NCI-H446 (cell line): Measurements from ENCODE around the gene TTC23.

Experiments
- DNase-seq, 2 experiments: peaks; one replicate each; lab custom pipeline; 2025; lab: John Stamatoyannopoulos, UW

The TTC23 gene, protein sequence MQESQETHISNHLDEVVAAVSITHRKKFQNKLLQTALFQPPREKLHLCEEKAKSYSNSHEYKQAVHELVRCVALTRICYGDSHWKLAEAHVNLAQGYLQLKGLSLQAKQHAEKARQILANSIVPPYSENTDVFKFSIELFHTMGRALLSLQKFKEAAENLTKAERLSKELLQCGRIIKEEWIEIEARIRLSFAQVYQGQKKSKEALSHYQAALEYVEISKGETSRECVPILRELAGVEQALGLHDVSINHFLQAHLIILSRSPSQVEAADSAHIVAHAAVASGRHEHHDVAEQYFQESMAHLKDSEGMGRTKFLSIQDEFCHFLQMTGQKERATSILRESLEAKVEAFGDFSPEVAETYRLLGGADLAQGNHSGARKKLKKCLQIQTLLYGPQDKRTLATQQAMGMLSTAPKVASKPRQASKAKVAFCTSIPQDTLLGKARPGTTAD

DNA sequence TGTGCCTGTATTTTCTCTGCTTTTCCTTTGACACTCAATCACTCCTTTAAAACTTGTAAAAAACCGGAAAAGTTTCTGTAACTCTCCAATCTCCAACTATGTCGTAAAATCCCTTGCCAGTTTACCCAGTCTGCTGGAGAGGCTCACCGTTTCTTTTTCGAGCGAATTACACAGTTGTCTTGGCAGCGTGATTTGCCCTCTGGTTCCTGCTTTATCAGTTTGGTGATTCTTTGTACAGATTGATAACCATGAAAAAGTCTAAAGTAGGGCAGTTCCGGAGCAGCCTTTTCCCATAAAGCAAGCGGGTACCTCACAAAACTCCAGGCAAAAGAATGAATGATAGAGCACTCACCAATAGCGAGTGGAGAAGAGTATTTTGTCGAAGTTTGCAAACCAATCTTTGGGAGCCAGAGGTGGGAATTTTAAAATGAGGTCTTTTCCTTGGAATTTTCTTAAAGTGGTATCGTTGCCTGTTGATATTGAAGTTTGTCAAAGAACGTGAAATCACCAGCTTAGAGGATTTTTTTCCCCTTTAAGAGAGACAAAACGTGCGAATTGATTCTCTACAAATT, at the start of gene TTC23:
TSS of gene TTC23 (minus strand) at position 312 of the 572 bp plus-strand sequence. CDS start 20,869 bp downstream, outside the sequence.
- DNase-seq = no peak

DNA sequence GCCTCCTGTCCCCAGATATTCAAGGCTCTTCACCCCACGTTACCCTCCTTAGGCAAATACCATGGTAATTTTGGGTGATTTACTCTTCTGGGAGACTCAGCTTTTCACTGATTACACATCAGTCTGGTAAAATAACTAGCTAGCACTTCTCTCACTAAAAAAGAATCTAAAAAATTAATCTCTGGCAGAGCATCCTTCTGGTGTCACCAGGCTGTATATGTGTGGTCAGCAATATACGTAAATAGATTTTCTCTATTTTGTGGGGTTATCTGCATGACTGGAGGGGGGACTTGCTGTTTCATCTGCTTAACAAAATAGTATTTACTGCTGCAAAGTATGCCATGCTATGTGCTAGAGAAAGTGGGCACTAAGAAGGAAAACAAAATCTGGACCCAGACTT, 47.0 kb upstream of the TTC23 start:
- no peak for DNase-seq

DNA sequence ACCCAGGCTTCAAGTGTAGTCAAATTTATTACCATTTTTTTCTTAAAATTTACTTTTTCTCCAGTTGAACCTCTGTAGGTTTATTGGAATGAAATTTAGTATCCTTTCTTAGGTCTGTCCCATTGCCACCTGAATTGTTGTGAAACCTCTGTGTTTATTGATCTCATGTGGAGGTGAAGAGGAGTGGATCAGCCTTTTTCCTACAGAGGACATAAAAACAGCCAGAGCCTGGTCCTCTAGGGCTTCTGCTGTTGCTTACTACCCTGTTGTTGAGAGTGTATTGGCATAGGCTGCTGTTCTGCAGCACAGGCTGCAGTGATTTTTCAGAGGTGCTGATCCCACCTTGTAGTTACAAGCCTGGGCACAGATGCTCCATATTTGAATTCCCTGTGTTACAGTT, 46.5 kb upstream of the TTC23 start:
- DNase-seq = no peak

DNA sequence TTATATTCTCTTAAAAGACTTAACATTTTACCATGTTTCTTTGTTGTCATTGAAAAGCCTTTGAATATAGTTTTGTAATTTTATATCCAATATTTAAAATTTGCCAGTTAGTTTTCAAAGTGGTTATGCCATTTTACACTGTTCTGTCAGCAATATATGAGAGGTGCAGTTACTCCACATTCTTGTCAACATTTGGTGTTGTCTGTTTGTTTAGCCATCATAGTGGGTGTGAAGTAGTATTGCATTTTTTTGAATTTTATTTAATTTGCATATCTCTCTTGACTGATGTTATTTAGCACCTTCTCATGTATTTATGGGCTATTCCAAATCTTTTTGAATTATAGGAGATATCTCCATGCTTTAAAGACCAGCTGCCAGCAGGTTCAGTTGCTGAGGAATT, 42.3 kb upstream of the TTC23 start:
- no peak for DNase-seq

DNA sequence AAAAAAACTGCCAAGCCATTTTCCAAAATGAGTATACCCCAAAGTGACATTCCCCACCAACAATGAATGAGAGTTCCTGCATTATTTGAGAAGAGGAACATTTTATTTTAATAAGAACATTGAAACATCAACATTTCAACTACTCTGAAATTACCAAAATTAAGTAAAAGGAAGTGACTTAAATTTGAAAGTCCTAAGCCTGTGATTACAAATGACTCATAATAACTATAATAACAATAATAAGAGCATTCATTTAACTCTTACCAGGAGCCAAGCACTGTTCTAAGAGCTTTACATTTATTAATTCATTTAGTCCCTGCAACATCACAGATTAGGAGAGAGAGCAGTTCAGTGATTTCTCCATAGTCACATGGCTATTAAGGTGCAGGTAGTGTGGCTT, 34.3 kb upstream of the TTC23 start:
- no peak for DNase-seq

DNA sequence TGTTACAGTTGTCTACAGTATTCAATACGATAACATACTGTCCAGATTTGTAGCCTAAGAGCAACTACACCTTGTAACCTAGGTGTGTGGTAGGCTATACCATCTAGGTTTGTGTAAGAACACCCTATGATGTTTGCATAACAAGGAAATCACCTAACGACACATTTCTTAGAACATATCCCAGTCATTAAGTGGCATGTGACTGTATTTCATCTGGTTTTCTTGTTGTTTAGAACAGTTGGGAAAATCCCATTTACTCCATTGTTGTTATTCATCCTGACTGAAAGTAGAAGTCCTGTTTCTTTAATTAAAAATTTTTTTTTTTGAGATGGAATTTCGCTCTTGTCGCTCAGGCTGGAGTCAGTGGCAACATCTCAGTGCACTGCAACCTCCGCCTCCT, 33.2 kb upstream of the TTC23 start:
- no peak for DNase-seq

DNA sequence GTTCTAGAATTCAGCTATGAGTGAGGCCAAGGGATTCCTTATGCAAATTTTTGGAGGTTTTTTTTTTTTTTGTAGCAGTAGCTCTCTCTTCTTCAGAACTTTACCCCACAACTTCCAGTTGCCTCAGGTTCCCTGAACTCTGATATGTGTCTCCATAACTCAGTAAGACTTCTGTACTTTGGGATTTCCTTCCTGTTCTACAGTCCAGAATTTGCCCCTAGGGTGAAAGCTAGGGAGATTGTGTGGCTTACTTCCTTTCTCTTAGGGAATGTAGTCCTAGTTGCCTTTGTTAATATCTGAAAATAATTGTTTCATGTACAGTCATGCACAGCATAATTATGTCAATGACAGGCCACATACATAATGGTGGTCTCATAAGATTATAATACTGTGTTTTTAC, 32.7 kb upstream of the TTC23 start:
- no peak for DNase-seq

DNA sequence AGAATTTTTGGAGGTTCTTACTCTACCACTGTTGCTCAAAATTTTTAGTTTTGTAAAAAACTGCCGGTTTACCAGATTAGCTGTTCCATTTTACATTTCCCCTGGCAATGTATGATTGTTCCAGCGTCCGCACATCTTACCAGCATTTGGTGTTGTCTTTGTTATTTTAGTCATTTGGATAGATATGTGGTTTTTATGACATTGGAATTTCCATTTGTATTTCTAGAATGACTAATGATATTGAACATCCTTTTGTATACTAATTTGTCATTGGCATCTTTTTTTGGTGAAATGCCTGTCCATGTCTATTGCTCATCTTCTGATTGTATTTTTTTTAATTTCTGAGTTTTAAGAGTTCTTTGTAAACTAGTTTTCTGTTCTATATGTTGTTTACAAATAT, 30.4 kb upstream of the TTC23 start:
- DNase-seq = no peak

DNA sequence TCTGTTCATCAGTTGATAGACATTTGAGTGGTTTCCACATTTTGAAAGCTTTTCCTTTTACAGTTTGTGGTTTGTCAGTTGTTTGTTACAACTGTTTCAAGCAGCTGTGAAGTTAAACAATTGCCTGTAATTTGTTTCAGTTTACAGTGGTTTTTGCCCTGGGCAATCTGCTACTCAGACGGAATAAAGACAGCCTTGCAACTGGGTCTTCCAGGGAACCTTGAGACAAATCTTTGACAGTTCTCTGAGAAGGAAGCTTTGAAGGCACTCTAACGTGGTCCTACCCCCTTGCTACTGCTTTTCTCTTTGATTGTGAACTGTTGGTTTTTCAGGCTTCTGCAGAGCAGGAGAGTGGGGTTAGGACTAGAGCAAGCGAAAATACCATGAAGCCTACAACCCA, 29.9 kb upstream of the TTC23 start:
- no peak for DNase-seq

DNA sequence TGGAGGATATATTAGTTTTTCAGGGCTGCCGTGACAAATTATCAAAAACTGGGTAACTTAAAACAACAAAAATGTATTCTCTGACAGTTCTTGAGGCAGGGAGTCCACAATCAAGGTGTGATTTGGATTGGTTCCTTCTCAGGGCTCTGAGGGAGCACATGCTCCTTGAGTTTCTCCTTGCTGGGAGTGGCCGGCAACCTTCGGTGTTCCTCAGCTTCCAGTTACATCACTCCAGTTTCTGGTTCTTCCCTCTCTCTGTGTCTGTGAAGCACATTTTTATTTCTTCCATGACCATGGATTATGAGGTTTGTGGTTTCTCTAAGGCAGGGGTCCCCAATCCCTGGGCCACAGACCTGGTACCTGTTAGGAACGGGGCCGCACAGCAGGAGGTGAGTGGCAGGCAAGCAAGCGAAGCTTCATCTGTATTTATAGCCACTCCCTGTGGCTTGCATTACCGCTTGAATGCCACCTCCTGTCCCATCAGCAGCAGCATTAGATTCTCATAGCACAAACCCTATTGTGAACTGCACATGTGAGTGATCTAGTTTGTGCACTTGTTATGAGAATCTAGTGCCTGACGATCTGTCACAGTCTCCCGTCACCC, 26.2 kb upstream of the TTC23 start:
- no peak for DNase-seq

DNA sequence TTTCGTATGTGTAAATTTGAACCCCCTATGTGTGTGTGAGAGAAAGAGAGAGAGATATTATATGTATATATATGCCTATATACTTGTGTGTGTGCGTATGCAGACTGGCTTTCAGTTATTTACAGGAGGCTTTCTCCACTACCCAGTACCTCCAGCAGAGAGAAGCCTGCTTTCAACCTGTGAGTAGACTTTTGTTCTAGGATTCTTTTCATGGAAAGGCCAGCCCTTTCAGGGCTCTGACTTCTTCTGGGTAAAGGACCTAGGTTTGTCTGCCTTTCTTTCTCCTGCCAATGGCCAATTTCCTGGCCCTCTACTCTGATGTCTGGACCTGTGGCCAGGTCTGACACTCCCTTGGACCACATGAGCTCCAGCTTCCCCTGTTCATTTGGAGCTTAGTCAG, 25.7 kb upstream of the TTC23 start:
- no peak for DNase-seq

DNA sequence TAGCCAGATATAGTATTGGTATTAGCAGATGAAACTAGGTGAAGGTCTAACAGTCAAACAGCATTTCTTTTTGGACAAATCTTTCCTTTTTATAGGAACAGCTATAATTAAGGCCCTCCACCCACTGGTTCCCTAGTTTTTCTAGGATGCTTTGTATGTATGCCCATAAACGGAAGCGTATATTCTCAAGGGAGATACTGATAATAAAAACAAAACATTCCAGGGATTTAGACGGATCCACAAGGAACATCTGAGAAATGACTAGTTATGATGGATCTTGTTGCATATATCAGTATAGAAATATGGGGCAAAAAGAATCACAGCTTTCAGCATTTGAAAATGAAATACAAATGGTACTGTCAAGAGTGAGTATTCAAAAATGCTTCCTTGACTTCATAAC, 24.4 kb upstream of the TTC23 start:
- no peak for DNase-seq

DNA sequence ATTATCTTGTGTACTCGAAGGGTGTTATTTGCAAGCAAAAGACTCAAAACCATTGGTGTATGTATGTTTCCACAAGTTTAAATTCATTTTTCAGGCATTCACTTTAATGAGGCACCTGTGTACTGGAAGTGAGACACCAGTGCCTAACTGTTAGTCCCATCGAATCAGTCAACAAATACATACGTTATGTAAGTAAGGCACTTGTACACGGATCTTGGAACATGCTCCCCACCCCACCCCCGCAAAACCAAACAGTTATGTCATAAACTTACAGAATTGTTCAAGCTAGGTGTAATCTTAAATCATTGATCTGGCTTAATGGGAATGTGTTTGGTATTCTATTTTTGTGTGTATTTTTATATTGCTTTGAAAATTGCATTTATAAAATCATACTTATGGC, 19.1 kb upstream of the TTC23 start:
- no peak for DNase-seq

DNA sequence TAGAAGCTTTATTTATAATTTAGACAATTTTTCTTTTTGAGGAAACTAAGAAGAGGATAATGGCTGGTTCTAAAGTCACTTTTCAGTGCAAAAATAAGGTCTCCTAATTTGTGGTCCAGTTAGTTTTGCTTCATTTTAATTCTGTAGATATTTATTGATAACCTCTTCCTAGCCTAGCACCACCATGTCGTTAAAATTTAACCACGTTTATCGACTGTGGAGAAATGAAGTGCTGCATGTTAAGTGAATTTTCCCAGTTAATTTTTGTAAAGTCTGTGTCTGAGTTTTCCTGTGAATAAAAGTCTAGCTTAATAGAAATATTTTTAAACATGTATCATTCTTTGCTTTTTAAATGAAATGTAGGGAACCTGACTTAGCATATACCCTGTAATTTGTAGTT, 18.6 kb upstream of the TTC23 start:
- DNase-seq = no peak

DNA sequence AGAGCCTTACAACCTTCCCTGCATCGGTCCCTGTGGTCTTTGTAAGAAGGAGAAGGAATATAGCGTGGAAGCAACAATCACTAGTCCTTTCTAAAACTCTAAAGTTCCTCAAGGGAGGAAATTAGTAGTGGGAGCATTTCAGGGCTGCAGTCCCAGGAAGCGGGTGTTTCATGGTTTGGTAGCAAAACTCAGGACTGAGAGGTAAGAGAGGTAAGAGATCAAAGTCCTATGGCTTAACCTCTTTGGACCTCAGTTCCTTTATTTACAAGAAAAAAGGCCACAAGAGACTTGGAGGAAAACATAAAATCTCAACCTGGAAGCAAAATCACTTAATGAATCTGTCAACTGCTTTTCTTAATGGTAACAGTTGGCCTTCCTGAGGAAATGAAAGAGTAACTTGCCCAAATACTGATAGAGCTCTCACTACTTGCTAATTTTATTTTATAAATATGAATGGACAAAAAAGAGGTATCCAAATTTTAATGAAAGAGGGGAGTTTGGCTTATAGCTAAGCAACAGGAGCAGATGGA, 16.2 kb upstream of the TTC23 start:
- no peak for DNase-seq

DNA sequence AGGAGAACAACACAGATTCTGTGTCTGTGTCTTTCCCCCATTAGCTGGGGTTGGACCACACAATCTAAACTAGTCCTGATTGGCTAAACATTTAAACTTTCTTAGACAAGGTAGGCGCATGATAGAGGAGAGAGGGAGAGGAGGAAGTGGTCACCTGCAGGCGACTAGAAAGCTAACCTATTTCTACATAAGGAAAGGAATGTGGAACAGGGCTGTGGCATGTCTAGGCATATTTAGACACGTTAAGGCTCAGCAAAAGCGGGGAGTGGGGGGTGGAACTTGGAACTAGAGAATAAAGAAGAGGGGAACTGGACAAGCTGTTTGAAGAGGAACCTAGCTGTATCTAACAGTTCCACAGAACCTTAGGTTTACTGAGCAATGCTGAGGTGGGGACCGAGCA, 14.7 kb upstream of the TTC23 start:
- DNase-seq = no peak

DNA sequence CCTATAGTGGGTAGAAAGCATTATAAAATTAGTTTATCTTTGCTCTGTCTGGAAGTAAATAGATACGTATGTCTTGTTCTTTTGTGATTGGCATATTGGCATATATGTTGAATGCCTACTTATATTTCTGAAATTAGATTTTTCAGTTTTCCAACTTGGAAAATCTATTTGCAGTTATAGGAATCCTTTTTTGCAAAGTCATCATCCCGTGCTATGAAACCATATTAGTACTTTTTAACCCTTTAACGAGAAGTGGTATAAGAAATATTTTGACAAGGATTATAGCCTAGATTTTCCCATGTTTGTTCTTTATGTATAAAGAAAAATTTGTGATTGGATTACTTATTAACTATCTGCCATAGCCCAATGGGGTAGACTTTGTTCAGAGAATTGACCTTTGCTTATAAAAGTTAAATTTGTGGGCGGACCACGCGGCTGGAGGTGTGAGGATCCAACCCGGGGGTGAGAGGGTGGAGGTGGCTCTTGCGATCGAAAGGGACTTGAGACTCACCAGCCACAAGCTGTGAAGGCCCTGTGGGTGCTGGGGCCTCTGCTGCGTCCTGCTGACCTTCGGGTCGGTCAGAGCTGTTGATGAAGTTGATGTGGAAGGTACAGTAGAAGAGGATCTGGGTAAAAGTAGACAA, 7.8 kb upstream of the TTC23 start:
- no peak for DNase-seq

DNA sequence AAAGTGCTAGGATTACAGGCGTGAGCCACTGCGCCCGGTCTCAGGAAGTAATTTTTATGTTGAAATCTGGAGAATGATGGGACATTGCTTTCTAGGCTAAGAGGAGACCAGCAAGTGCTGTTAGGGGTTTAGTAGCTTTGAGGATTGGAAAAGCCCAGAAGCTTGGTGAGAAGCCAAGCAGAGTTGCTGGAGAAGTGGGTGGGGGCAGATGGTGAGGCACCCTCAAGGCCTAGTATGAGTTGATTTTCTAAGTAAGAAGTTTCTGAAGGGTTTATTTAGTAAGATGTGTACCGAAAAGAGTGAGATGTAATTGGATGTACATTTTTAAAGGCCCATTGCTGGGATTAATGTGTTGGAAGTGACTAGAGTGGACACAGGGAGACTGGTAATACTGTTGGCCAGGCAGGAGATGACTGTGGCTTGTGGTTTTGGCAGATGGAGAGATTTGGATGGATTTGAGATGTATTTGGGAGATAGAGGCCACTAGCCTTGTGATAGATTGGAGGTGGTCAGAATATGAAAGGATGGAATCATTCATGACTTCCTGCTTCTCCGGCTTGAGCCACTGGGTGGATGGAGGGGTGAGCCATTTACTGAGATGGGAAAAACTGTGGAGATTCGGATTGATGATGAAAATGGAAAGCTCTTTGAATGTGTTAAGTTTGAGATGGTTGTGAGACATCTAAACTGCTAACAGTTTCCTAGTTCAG, 4.2 kb upstream of the TTC23 start:
- no peak for DNase-seq

DNA sequence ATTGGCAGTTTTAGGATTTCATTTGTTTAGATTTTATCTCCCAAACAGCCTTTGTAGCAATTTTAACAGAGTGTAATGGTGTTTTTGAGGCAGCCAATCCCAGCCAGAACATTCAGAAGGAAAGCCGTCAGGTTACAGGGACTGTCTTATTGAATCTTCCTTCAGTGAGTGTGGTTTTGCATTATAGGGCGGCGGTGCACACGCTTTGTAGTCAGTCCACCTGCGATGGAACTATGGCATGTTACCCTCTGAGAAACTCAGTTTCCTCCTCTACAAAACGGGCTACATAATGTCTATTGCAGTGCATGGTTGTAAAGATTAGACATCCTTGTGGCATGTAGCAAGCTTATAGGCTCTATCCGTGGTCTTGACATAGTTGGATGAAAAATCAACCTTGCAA, 2.9 kb upstream of the TTC23 start:
- DNase-seq = no peak

DNA sequence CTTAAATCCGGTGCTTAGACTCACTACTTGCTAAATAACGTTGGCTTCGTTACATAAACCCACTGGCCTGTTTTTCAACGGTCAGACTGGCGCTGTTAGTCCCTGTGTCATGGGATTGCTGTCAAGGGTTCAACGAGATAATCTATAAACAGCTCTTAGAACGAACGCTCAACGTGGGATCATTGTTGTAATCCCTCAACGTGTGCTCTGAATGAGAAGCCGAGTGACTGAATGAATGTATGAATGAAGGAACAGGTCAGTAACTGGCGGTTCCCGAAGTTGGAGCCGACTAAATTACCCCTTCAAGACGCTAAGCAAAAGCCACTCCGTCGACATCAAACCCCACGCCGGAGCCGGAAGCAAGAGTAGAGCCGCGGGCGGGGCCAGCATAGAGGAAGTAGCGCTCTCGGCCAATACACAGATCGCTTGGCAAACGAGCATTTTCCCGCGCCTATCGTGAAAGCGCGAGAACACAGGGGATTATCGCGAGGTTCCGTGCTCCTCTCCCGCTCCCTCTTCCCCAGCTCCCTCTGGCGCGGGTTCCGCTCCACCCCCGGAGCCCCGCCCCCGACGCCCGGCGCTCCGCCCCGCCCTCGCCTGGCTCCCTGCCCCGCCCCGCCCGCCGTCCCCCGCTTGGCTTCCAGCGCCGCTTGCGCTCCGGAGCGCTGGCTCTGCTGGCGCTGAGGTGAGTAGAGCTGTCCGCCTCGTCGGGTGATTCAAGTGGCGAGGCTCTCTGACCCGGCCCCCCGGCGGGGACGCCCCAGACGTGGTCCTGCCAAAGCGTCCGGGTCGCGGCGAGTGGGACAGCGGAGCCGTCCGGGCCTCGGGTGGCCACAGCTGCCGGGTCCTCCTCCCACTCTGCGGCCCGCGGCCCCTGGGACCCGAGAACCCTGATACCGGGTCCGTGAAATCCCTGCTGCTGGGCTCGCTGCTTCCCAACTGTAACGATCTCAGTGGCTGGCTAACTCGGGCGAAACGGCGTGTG, 1.8 kb upstream of the TTC23 start, which contains the start of gene LRRC28:
TSS of gene LRRC28 (plus strand) at position 625 of the 985 bp plus-strand sequence. CDS start 4,477 bp downstream, outside the sequence.
- DNase-seq = peak; percentile 89 to 98

DNA sequence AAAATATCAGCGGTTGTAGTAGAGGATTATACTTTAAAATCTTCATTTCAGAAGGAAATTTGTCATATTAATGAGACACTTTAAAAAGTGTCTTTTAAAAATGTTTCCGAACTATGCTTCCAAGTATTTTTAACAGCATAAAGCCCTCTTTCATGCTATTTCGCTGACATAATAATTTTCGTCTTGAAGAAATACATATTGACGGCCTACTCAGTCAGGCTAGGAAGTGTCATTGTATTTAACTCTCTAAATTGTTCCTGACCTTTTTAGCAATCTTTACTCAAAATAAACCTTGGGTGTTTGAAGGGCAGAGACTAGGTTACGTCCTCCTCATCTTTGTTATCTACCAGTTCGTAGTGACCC, 1.1 kb upstream of the TTC23 start:
- no peak for DNase-seq
